LoVo (cell line): ENCODE data around the gene FAM170A.

ENCODE experiments used
- DNase-seq: peaks from one replicate; pipeline ENCODE4 v3.0.0-alpha.2; 2016; ENCODE audit warnings: low spot score

FAM170A gene, protein sequence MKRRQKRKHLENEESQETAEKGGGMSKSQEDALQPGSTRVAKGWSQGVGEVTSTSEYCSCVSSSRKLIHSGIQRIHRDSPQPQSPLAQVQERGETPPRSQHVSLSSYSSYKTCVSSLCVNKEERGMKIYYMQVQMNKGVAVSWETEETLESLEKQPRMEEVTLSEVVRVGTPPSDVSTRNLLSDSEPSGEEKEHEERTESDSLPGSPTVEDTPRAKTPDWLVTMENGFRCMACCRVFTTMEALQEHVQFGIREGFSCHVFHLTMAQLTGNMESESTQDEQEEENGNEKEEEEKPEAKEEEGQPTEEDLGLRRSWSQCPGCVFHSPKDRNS

DNA sequence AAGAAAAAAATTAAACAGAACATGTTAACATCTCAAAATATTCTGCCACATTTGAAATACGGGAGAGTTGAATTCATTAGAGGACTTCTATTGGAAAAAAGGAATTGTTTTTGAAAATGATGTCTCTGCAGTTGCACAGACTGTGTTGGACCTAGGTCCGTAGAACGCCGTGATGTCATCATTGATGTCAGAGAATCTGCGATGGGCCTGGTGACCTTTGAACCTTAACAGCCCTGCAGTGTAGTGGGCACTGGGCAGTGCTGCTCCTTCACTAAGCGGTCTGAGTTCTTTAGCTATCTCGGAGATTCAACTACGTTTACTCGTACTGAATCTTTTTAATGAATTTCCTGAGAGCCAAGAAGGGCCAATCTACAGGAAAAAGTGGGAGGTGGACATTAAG lies at the start of gene FAM170A:
FAM170A (plus strand) TSS at position 220 of the 400 bp plus-strand sequence. CDS start 211 bp downstream, outside the sequence.
- DNase-seq, result no peak

DNA sequence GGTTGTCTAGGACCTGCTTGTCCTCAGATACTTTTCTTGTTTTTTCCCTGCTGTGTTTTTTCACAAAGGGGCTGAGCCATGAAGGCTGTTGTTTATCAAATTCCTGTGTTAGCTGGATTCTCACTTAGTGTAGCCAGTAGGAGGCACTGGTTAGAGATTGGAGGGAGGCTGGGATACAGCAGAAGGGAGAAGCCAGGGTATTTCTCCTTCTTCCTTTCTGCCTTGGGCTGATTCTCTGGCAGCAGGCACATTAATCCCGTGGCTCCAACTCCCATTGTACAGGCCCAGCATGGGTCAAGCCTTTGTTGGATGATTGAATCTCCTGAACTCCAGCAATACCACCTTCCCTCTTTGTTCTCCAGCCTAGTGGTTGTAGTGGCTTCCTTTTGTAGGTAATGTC lies 46.4 kb upstream of the FAM170A start:
- no peak for DNase-seq

DNA sequence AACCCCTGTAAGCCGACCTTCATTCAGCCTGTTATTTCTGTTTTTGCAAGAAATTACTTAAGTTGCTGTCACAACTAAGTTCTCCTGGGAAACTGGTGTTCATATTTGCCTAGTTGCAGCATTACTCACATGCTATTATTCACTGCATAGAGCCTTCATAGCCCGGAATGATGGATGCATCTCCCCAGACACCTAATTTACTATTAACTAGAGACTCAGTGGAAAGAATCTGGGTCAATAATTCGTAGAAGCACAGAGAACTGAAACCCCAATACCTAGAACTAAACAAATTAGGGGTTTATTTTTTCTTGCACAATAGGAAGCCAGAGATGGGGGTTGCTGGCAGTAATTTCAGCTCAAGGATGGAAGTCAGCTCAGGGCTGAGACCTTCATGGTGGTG lies 45.7 kb upstream of the FAM170A start:
- no peak for DNase-seq

DNA sequence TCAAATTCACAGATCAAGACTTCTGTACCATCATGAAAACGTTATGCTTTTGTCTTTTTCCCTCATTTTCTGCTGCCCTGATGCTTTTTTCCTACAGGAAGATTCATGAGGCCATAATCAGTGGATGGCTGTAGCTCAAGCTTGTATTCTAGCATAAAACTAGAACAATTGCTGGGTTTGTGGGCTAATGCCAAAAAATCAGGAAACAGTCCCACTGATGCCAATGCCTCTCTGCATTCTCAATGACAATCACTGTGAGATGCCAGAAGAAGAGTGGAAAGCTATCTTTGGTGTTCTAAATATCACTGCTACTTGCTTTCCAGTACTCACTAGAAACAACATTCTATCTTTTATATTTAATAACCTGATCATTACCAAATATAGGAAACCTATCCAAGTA lies 33.3 kb upstream of the FAM170A start:
- no peak for DNase-seq

DNA sequence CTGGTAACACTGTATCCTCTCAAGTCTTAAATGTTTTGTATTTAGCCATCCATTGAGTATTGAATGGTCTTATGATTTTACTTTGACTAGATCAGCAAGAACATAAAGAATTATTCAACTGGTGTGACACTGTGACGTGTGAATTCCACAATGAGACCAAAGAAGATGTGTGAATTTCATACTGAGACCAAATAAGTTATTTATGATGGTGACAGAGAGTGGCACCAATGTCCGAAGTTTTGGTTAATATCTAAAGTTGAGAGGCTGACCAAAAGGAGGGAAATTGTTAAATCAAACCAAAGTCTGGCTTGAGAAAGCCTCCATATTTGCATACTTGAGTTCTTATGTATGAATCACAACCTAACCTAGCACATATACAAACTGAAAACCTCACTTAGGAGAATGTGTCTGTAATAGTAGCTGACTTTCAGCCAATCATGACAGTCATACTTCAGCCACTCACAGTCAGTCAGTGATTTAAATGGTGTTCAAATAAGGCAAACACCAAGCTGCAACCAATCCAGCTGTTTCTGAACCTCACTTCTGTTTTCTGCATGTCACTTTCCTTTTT lies 31.5 kb upstream of the FAM170A start:
- no peak for DNase-seq

DNA sequence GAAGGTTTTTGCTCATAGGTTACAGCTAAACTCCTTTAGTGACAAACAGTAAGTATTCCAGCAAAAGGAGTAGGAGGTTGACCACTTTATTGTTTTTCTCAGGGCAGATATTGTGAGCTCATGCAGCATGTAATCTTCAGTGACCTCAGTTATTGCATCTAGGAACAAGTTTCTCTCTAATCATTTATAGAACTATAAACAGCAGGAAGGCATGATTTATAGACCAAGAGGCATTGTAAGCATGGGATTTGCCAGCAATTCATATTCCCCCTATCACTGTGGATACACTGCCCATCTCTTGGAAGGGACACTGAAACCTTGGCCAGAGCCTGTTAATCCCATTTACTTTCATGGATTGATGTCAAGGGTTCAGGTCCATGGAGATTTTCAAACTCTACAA lies 15.4 kb upstream of the FAM170A start:
- no peak for DNase-seq

DNA sequence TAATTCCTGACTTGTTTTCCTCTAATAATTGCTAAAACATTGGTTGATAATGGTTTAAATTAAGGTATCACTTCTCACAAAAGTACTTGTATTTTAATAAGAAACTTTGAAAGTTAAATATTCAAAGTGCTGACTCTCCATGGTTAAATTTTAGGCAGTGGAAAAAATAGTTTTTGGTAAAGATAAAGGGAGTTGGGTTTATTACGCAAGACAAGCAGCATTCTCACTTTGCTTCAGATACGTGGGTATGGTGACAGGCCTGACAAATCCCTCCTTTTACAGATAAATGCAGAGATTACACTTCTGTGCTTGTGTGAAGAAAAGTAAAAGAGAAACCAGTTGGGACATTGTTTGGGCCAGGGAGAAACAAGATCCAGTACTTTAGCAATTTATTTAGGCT lies 14.5 kb upstream of the FAM170A start:
- DNase-seq, result no peak

DNA sequence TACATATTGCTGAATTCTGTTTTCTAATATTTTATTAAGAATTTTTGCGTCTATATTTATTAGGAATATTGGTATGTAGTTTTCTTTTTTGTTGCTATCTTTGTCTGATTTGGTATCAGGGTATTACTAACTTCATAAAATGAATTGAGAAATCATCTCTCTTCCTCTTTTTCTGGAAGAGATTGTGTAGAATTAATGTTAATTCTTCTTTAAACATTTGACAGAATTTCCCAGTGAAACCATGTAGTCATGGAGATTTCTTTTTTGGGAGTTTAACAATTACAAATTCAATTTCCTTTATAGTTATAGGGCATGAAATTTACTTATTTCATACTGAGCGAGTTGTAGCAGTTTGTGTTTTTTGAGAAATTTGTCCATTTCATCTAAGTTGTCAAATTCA lies 3.3 kb upstream of the FAM170A start:
- DNase-seq, result no peak

DNA sequence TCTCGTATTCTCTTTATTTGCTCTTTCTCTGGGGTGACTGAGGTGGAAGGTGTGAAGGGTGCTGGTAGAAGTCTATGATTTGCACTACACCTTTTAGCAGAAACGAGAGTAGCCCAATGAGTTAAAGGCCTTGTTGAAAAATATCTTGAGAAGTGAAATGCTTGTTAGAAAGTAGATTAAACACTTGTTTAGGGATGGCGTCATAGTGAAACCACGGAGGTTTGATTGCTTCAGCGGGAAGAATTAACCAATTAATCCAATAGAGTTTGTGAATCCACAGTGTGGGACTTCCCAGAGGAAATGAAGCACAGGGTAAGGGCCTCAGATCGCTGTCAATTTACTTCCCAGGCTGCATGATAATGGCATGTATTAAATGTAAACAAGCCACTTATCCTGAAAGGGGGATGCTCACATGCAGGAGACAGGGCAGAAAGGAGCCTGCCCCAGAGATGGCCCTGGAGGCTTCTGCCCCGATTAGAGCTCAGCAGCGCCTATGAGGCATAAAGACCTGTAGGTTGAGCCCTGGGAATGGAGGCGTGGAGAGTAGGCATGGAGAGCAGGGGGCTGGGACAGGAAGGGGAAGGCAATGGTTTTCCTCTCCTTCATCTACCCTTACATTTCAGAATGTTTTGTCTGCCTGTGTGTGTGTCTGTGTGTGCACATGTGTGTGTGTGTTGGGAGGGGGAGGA lies 1.5 kb downstream of the FAM170A start:
- no peak for DNase-seq

DNA sequence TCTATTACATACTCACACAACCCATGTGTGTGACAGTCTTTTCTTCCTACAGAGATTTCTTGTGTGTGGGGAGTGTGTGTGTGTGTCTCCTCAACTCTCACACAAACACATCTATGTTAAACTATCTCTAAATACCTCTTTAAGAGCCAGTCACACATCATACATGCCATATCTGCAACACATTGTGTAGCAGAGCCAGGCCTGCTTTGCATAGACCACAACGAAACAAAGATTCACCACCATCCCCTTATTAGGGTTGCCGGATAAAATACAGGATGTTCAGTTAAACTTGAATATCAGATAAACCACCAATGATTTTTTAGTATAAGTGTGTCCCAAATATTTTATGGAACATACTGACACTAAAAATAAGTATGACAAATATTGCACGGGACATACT lies 2.3 kb downstream of the FAM170A start:
- DNase-seq, result no peak

DNA sequence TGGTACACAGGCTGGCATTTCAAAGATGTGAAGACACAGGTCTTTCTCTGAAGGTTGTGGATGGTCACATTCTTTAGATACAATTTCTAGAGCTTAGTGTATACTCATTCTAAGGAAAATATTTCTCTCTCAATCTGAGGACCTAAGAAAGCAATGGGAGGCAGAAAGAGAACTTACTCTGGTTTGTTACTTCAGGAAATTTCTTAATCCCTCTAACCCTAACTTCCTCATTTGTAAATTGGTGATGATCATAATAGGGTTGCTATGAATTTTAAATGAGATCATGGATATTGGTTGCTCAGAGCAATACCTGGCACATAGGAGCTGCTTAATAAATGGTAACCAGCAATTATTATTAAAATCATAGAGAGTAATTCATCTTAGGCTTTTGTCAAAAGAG lies 22.1 kb downstream of the FAM170A start:
- DNase-seq, result no peak

DNA sequence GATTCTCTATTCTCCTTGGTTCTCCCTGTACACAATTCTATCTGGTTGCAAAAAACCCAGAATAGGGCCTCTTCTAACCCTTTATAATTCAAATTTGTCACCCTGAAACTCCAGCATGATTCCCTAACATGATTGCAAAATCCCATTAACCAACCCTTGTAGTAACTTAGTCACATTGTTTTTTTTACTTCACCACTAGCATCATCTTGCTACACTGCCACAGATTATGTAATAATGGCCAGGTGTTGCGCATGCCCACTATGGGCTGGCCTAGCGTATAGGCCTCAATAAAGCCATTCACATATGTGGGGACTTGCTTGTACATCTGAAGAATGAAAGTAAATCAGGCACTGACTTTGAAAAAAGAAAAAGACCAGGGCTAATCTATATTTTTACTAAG lies 25.7 kb downstream of the FAM170A start:
- DNase-seq, result no peak

DNA sequence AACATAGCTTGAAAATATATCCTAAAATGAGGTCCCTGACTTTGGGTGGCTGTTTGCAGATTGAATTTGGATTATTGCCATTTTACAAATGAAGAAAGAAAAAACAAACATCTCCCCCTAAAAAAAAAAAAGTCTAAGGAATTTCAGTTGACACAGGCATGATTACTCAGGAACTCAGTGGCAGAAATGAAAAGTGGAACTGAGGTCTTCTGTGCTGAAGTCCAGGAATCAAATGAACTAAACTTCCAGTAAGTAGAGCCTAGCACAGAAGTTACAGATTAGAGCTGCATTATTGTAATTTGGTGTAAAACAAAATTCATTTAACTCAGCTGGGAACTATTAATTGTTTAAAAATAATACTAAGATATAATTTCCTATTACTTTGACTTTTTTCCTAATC lies 26.7 kb downstream of the FAM170A start:
- no peak for DNase-seq

DNA sequence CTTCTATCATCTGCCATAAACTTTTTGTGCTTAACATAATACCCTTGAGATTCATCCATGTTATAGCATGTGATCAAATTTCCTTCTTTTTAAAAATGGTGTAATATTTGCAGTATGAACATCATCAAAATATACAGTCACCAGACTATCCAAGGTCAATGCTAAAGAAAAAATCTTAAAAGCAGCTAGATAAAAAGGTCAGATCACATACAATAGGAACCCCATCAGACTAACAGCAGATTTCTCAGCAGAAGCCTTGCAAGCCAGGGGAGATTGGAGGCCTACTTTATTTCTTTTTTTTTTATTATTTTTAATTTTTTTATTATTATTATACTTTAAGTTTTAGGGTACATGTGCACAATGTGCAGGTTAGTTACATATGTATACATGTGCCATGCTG lies 37.2 kb downstream of the FAM170A start:
- DNase-seq, result no peak

DNA sequence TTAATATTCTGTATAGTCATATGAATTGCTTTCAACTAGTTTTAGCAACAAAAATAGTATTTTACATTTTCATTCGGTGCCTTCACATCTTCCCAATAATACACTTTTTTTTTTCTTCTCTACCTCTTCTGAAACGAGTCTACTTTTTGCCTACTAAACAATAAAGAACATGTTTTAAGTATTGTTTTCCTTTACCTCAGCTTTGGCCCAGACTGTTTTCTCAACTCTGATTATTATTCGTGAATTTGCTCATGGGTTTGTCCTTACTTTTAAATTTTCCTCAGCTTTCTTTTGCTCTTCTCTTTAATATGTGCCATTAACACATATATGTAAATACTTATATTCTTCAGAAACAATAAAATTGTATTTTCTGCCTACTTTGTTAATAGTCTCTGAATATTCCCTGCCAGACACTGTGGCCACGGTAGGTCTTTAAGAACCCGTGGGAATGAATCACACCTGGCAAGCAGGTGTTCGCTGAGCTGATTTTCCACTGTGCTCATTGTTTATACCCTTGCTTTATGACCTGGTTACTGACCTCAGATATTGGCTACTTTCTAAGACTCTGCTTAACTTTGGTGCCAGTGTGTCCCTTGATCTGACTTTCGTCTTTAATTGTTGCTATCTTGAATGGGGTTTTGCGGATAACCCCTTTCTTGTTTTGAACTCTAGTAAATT lies 49.1 kb downstream of the FAM170A start:
- DNase-seq, result no peak

DNA sequence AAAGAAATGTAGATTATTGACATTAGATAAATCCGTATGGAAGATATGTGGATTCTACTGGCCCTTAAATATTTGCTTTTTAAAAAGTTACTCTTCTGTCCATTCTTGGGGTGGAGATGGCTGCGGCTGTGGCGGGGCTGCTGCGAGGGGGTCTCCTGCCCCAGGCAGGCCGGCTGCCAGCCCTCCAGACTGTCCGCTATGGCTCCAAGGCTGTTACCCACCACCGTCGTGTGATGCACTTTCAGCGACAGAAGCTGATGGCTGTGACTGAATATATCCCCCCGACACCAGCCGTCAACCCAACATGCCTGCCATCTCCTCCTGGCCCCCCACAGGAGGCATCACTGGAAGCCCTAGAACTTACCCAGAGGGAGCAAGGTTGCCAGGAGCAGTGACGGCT lies 50.7 kb downstream of the FAM170A start:
- no peak for DNase-seq

DNA sequence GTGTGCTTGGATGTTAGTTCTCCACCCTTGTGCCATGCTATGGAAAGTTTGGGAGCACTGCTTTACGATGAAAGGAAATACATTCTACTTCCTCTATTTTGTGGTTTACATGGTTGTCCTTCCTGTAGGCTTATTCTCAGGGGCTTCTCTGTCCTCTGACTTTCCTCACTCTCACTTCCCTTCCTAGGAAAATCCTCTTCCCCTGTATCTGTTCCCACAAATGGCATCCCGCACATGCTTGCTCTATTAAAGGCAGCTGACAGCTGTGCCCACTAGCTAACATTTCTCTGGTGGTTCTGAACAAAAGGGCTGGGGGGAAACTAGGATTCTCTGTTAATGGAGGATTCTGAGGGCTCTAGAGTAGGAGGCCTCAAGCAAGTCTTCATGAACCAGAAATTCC lies 52.4 kb downstream of the FAM170A start:
- DNase-seq, result no peak

DNA sequence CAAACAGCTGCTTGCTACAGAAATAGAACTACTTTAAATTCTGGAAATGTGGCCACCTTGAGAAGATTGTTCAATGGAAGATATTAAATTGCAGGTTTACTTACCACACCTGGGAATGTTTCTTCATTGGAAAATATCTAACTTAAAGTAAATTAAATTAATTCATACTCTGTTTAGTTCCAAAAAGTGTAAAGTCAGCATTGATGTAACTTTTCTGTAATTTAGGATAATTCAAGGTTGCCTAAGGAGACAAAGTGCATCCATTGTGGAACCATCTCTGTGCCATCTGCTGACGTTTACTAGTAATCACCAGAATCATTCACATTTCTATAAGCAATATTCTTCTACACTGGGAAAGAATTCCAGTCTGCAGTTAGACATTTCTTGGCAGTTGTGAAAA lies 53.0 kb downstream of the FAM170A start:
- no peak for DNase-seq
